GM21390 (cell line): ENCODE measurements around the gene MRPL50.

ENCODE experiments used
- ATAC-seq: cut with Tn5 transposase; IDR thresholded peaks from one replicate; pipeline ENCODE4 v1.9.1; 2021; ENCODE audit not compliant: unreplicated experiment

The MRPL50 gene

GRCh38 chr9:101342595-101342994, 55.8 kb downstream of the MRPL50 start:
- no peak for ATAC-seq

DNA sequence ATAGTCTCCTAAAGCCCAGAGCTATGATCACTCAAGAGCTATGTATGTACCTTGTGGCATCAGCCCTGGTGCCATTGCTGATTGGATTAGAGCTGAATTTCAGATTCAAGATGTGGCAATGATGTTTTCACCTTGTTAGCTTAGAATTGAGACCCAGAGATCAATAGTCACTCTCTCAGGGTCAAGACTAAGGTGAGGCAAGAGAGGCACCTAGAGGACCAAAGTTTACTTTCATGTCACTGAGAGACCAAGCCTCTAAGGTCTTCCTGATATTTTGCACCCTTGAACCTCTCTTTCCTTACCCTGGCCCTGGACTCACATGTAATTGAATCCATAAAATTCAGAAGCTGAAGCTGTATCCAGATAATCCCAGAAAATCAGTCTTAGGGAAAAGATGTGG, 56.5 kb downstream of the MRPL50 start:
- ATAC-seq = no peak
